Skeletal muscle cell (primary cell): ENCODE data around the gene CLCA2.

Experiments
- DNase-seq: peaks from one replicate; pipeline ENCODE4 v3.0.0-alpha.2; 2010; ENCODE audit warnings: low read depth
- H3K4me3 ChIP-seq: 2 replicates; pipeline ENCODE4 v1.5.1; 2011; ENCODE audit warnings: low read depth, mild to moderate bottlenecking, control low read depth, low read length, moderate library complexity

Gene CLCA2

GRCh38 chr1:86502721-86503405 lies 78.9 kb downstream of the CLCA2 start:
- no peak for DNase-seq

GRCh38 chr1:86503406-86504136 lies 79.6 kb downstream of the CLCA2 start:
- H3K4me3 ChIP-seq = no peak overlapping the region
- DNase-seq = no peak

More at GRCh38 chr1:86502721-86503405, 78.9 kb downstream of the CLCA2 start:
- H3K4me3 ChIP-seq = no peak overlapping the region

GRCh38 chr1:86504137-86504479 lies 80.1 kb downstream of the CLCA2 start:
- H3K4me3 ChIP-seq = no peak overlapping the region
- DNase-seq = no peak

- no peak for DNase-seq
- no peak overlapping the region for H3K4me3 ChIP-seq
These were observed 81.1 kb downstream of the CLCA2 start for GRCh38 chr1:86504895-86505563.

- DNase-seq = no peak
These were observed 81.6 kb downstream of the CLCA2 start for GRCh38 chr1:86505564-86505902.

More at GRCh38 chr1:86505564-86505902, 81.6 kb downstream of the CLCA2 start:
- H3K4me3 ChIP-seq = no peak overlapping the region
